ENCODE data around the gene TCF4.
A peak's percentile ranks its signal among the peaks of the same experiment; 100 is the strongest.

The TCF4 gene

DNA sequence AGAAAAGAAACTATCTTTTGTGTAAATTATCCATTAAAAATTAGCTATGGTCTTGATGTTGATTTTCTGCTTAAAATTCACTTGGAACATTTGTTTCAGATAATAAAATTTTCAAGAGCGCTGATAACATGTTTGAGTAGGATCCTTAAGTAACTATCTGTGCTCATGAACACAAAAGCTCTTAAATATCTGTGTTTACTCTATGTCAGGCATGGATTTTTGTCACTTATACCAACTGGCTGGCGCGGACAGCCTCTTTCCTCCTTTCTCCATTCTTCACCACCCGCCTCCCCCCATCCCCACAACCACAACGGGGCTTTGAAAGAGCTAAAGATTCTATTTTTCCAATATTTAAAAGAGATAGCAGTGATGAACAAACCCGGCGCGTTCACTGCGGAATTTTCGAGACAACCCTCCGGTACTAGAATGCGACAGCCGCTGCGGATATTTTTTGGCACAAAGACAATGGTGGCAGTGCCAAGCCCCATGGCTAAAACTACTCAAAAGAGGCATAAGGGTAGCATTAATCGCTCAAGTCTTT is 181.5 kb downstream of the TCF4 start:
- peak overlapping the region; percentile 64 for H3K4me3 ChIP-seq
- no peak for DNase-seq (ENCODE audit: low spot score)
- peak overlapping the region; percentile 74 to 86 for H3K27ac ChIP-seq
- TF ChIP-seq, protein P1, sequence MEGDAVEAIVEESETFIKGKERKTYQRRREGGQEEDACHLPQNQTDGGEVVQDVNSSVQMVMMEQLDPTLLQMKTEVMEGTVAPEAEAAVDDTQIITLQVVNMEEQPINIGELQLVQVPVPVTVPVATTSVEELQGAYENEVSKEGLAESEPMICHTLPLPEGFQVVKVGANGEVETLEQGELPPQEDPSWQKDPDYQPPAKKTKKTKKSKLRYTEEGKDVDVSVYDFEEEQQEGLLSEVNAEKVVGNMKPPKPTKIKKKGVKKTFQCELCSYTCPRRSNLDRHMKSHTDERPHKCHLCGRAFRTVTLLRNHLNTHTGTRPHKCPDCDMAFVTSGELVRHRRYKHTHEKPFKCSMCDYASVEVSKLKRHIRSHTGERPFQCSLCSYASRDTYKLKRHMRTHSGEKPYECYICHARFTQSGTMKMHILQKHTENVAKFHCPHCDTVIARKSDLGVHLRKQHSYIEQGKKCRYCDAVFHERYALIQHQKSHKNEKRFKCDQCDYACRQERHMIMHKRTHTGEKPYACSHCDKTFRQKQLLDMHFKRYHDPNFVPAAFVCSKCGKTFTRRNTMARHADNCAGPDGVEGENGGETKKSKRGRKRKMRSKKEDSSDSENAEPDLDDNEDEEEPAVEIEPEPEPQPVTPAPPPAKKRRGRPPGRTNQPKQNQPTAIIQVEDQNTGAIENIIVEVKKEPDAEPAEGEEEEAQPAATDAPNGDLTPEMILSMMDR (IDR thresholded peaks at IDR 0.05), result no peak

- peak overlapping the region; percentile 86 for H3K27ac ChIP-seq
- DNase-seq (ENCODE audit: low spot score), result peak; percentile 94
- peak overlapping the region; percentile 64 for H3K4me3 ChIP-seq
- TF ChIP-seq, protein P1 (IDR thresholded peaks at IDR 0.05), result no peak
Observed at GRCh38 chr18:55405893-55406406, 182.0 kb downstream of the TCF4 start.

- TF ChIP-seq, protein P1 (IDR thresholded peaks at IDR 0.05), result no peak
- DNase-seq (ENCODE audit: low spot score), result no peak
- peak overlapping the region; percentile 53 for H3K4me3 ChIP-seq
- H3K27ac ChIP-seq, result peak overlapping the region; percentile 86
Observed at GRCh38 chr18:55405475-55405874, 182.5 kb downstream of the TCF4 start.

DNA sequence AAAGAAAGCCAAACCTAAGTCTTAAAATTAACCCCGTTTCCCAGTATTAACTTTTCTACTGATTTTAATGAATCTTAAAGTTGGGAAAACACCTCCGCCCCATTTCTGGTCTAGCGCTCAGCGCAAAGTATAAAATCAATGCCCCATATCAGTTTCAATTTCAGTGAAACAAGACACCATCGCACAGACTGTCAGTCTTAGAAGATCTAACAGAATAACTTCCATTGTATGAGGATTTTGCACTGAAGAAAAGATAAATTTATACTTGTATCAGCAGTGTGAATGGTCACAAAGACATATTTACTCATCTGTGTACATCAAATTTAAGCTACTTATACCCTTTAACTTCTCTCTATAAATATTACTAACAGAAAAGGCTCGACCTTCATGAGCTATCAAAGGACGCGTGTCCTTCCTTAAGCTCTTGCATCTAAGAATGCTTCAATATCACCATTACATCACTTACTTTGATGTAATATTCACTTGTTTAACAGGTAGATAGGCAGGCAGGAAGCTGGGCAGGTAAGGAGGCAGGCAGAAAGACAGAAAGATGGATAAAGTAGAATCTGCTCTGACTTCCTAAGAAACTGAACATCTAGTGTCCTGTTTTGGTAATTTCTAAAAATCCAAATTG is 183.0 kb downstream of the TCF4 start:
- Histone ChIP-seq H3K27ac (peak overlapping the region; percentile 86), H3K4me3 (no peak overlapping the region)
- no peak for DNase-seq (ENCODE audit: low spot score)
- TF ChIP-seq, protein P1 (IDR thresholded peaks at IDR 0.05), result no peak

DNA sequence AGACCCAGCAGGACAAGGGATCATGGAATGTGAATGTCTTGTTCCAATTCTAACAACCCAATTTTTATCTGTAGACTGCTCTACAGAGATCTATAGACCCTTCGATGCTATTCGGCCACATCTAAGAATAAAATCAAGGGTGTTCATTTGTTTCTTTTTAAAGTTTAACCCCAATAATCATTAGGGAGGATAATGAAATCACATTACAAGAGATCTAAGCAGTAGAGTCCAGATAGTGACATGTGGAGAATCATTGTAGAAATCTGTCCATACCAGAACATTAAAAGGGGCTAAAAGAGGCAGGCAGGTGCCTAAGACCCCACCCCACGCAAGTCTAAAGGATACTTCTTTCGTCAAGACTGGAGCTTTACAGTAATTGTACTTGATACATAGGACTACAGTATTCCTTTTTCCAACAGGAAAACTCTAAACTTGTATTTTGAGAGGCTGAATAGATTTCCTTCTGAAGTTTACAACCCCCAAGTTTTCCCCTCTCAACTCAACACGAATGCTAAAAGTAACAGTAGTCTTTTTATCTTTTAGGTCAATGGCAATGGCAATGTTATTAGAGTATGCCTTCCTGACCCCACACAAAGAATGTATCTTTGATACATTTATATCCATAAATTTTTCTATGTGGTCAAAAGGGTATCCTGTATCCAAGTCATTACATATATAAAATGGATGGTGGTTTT is 183.7 kb downstream of the TCF4 start:
- H3K4me3 ChIP-seq, result peak overlapping the region; percentile 62
- peak overlapping the region; percentile 72 to 86 for H3K27ac ChIP-seq
- DNase-seq (ENCODE audit: low spot score), result no peak
- TF ChIP-seq, protein P1 (IDR thresholded peaks at IDR 0.05), result no peak

GRCh38 chr18:55403421-55403949 is 184.5 kb downstream of the TCF4 start:
- peak overlapping the region; percentile 72 to 86 for H3K27ac ChIP-seq
- DNase-seq (ENCODE audit: low spot score), result no peak
- peak overlapping the region; percentile 62 for H3K4me3 ChIP-seq
- TF ChIP-seq, protein P1 (IDR thresholded peaks at IDR 0.05), result no peak

Measured in coronary artery (tissue), 2 donors.